IPS-15b (cell line): ENCODE measurements around the gene ZKSCAN1.

Source experiments
- H3K27me3 ChIP-seq: one replicate; pipeline ENCODE4 v1.6.1; 2013; ENCODE audit warnings: low read length; ENCODE audit not compliant: control insufficient read depth, insufficient read depth
- H3K36me3 ChIP-seq: one replicate; pipeline ENCODE4 v1.6.1; 2013; ENCODE audit warnings: low read length; ENCODE audit not compliant: control insufficient read depth, insufficient read depth
- H3K4me1 ChIP-seq: one replicate; pipeline ENCODE4 v1.6.1; 2013; ENCODE audit warnings: mild to moderate bottlenecking, low read length; ENCODE audit not compliant: control insufficient read depth, insufficient read depth
- H3K4me3 ChIP-seq: one replicate; pipeline ENCODE4 v1.5.1; 2013; ENCODE audit warnings: low read depth, low read length
- H3K9ac ChIP-seq: one replicate; pipeline ENCODE4 v1.6.1; 2013; ENCODE audit warnings: low read depth, mild to moderate bottlenecking, low read length
- H3K9me3 ChIP-seq: one replicate; pipeline ENCODE4 v1.6.1; 2013; ENCODE audit warnings: mild to moderate bottlenecking, low read length; ENCODE audit not compliant: control insufficient read depth, insufficient read depth

ZKSCAN1 gene

GRCh38 chr7:100072462-100072861 is 57.1 kb downstream of the ZKSCAN1 start:
- no peaks in the 10 kb centered on the region for H3K27me3 ChIP-seq

GRCh38 chr7:100074841-100075240 is 59.4 kb downstream of the ZKSCAN1 start:
- Histone ChIP-seq H3K4me3 (no peak overlapping the region), H3K27me3 (no peaks in the 10 kb centered on the region), H3K9ac (no peak overlapping the region), H3K9me3 (peaks cover 24% of the 10 kb centered on the region), H3K36me3 (peaks cover 85% of the 10 kb centered on the region), H3K4me1 (no peaks in the 10 kb centered on the region)

More at GRCh38 chr7:100072462-100072861, 57.1 kb downstream of the ZKSCAN1 start:
- Histone ChIP-seq H3K4me3 (no peak overlapping the region), H3K4me1 (no peaks in the 10 kb centered on the region), H3K9me3 (peaks cover 24% of the 10 kb centered on the region), H3K36me3 (peaks cover 82% of the 10 kb centered on the region), H3K9ac (no peak overlapping the region)

GRCh38 chr7:100075418-100075817 is 60.0 kb downstream of the ZKSCAN1 start:
- Histone ChIP-seq H3K9me3 (peaks cover 24% of the 10 kb centered on the region), H3K4me3 (no peak overlapping the region), H3K27me3 (no peaks in the 10 kb centered on the region), H3K9ac (no peak overlapping the region), H3K36me3 (peaks cover 80% of the 10 kb centered on the region), H3K4me1 (no peaks in the 10 kb centered on the region)

GRCh38 chr7:100077205-100077604 is 61.8 kb downstream of the ZKSCAN1 start:
- H3K36me3 ChIP-seq = peaks cover 62% of the 10 kb centered on the region
- peaks cover 8% of the 10 kb centered on the region for H3K9me3 ChIP-seq
- H3K4me1 ChIP-seq = no peaks in the 10 kb centered on the region
- no peak overlapping the region for H3K4me3 ChIP-seq
- no peaks in the 10 kb centered on the region for H3K27me3 ChIP-seq
- no peak overlapping the region for H3K9ac ChIP-seq

- H3K36me3 ChIP-seq = peaks cover 43% of the 10 kb centered on the region
- H3K9ac ChIP-seq = no peak overlapping the region
These were observed 63.7 kb downstream of the ZKSCAN1 start for GRCh38 chr7:100079024-100079560.

GRCh38 chr7:100080907-100081534 is 65.6 kb downstream of the ZKSCAN1 start:
- H3K36me3 ChIP-seq = peaks cover 25% of the 10 kb centered on the region

More at GRCh38 chr7:100079024-100079560, 63.7 kb downstream of the ZKSCAN1 start:
- Histone ChIP-seq H3K4me3 (no peak overlapping the region), H3K9me3 (no peaks in the 10 kb centered on the region), H3K4me1 (peaks cover 6% of the 10 kb centered on the region), H3K27me3 (no peaks in the 10 kb centered on the region)

GRCh38 chr7:100081535-100082102 is 66.2 kb downstream of the ZKSCAN1 start, which contains the start of gene ZNF3:
Gene ZNF3, minus strand, starts transcription at chr7:100081723. Its CDS starts 4,366 bp downstream, at chr7:100077357.
- Histone ChIP-seq H3K9ac (peak within 1 kb of the TSS; percentile 80), H3K36me3 (peaks cover 19% of the 10 kb centered on the region), H3K4me1 (peaks cover 6% of the 10 kb centered on the region), H3K9me3 (no peaks in the 10 kb centered on the region), H3K27me3 (no peaks in the 10 kb centered on the region), H3K4me3 (peak within 1 kb of the TSS; percentile 67)

More at GRCh38 chr7:100080907-100081534, 65.6 kb downstream of the ZKSCAN1 start:
- Histone ChIP-seq H3K27me3 (no peaks in the 10 kb centered on the region), H3K4me1 (peaks cover 6% of the 10 kb centered on the region), H3K4me3 (peak overlapping the region; percentile 67), H3K9ac (peak overlapping the region; percentile 80), H3K9me3 (no peaks in the 10 kb centered on the region)

GRCh38 chr7:100082978-100083377 is 67.6 kb downstream of the ZKSCAN1 start:
- H3K9me3 ChIP-seq = no peaks in the 10 kb centered on the region

GRCh38 chr7:100085515-100085914 is 70.1 kb downstream of the ZKSCAN1 start:
- H3K9ac ChIP-seq = no peak overlapping the region
- peaks cover 9% of the 10 kb centered on the region for H3K4me1 ChIP-seq
- H3K9me3 ChIP-seq = no peaks in the 10 kb centered on the region
- H3K4me3 ChIP-seq = no peak overlapping the region
- H3K36me3 ChIP-seq = peaks cover 3% of the 10 kb centered on the region
- H3K27me3 ChIP-seq = no peaks in the 10 kb centered on the region

More at GRCh38 chr7:100082978-100083377, 67.6 kb downstream of the ZKSCAN1 start:
- peaks cover 6% of the 10 kb centered on the region for H3K4me1 ChIP-seq
- H3K4me3 ChIP-seq = peak overlapping the region; percentile 61
- H3K36me3 ChIP-seq = peaks cover 11% of the 10 kb centered on the region
- no peak overlapping the region for H3K9ac ChIP-seq
- H3K27me3 ChIP-seq = no peaks in the 10 kb centered on the region

- Histone ChIP-seq H3K27me3 (no peaks in the 10 kb centered on the region), H3K9me3 (no peaks in the 10 kb centered on the region), H3K4me3 (no peak overlapping the region), H3K9ac (no peak overlapping the region), H3K4me1 (peaks cover 9% of the 10 kb centered on the region), H3K36me3 (peaks cover 19% of the 10 kb centered on the region)
These were observed 71.8 kb downstream of the ZKSCAN1 start for GRCh38 chr7:100087055-100087750.

- H3K9me3 ChIP-seq = no peaks in the 10 kb centered on the region
- H3K27me3 ChIP-seq = no peaks in the 10 kb centered on the region
- H3K9ac ChIP-seq = peak overlapping the region; percentile 93
- H3K4me3 ChIP-seq = peak overlapping the region; percentile 71
- peaks cover 3% of the 10 kb centered on the region for H3K4me1 ChIP-seq
- peaks cover 26% of the 10 kb centered on the region for H3K36me3 ChIP-seq
These were observed 72.8 kb downstream of the ZKSCAN1 start for GRCh38 chr7:100088095-100088620.
